NCI-H2196 treated with DMSO at 0.1 percent for 48 hours (cell line): Measurements from ENCODE around the gene CLASP2.
"Not testable (repeated sequence)": the region's sequence is repeated elsewhere in the genome, so short reads cannot be mapped to it uniquely, and the experiment has no call there.

Experiments
- DNase-seq: peaks from one replicate; lab custom pipeline; 2025; ENCODE audit not compliant: unreplicated experiment; lab: John Stamatoyannopoulos, UW

CLASP2 gene

GRCh38 chr3:33690341-33690740 is 27.7 kb downstream of the CLASP2 start:
- DNase-seq = no peak

DNA sequence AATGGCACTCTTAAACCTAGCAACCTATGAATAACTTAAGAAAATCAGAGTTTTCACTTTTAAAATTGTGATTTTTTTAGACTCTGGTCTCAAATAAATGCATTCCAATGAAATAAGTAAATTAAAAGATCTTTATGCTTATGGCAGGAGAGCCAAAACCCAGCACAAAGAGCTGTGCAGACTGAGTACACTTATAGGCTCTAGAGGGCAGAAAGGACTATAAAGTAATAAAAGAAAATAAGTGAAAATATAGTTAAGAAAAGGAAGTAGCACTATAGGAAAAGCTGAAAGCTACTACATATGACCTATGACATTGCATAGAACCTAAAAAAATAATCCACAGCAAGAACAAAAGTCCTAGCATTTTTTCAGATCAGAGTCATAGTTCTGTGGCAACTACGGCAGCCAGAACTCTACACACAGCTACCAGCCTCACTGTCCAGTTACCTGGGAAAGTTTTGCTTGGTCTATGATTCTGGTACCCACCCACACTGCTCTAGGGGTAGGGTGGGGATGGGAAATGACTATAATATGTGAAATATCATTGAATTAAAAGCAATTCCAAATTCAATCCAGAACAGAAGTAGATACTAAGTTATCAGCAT is 30.5 kb downstream of the CLASP2 start:
- DNase-seq = no peak

DNA sequence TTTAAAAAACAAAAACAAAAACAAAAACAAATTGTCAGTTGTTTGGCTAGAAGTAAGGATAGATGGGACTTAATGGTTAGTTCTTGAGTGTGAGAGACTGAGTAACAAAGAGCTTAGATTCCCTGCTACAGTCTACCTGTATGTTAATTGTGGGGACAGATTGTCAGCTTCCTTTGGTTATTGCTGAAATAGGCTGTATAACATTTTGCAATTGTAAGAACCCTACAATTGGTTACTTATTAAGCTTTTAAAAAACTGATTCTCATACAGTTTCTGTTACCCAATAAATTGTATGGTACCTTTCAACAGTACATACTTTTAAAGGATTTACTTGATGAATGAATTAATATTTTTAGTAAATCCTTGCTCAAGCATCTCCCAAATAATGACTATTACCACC is 35.3 kb downstream of the CLASP2 start:
- no peak for DNase-seq

- DNase-seq = no peak
Observed at GRCh38 chr3:33681667-33682066, 36.4 kb downstream of the CLASP2 start.

DNA sequence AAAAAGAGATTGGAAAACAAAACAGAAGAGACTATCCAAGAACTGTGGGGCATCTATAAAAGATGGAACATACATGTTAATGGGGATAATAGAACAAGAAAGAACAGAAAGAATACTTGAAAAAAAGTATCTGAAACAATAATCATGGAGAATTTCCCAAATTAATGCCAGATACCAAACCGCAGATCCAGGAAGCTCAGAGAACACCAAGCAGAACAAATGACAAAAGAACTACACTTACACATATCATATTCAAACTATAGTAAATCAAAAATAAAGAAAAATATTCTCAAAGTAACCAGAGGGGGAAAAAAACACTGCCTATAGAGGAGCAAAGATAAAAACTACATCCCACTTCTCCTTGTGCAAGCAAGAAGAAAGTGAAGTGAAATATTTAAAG is 40.0 kb downstream of the CLASP2 start:
- DNase-seq = no peak

GRCh38 chr3:33673436-33673835 is 44.6 kb downstream of the CLASP2 start:
- not testable (repeated sequence) for DNase-seq

DNA sequence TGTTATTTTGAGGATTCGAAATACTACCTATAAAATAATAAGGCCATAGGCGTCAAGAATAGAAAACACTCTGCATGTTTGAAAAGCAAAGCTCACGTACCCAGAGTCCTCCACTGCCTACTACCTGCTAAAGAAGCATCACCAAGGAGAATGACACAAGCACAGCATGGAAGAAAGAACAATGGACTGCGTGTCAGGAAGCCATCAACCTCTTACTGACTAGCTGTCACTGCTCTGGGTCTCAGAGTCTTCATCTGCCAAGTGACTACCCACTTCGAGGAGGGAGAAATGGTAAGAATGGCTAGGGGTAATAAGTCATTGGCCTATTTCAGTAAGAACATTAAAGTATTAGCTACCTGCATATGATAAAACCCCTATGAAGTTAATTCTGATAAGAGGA is 49.4 kb downstream of the CLASP2 start:
- DNase-seq = no peak

- DNase-seq = no peak
Observed at GRCh38 chr3:33665294-33665693, 52.8 kb downstream of the CLASP2 start.

- no peak for DNase-seq
Observed at GRCh38 chr3:33664195-33664594, 53.9 kb downstream of the CLASP2 start.

GRCh38 chr3:33663042-33663441 is 55.0 kb downstream of the CLASP2 start:
- DNase-seq = no peak

DNA sequence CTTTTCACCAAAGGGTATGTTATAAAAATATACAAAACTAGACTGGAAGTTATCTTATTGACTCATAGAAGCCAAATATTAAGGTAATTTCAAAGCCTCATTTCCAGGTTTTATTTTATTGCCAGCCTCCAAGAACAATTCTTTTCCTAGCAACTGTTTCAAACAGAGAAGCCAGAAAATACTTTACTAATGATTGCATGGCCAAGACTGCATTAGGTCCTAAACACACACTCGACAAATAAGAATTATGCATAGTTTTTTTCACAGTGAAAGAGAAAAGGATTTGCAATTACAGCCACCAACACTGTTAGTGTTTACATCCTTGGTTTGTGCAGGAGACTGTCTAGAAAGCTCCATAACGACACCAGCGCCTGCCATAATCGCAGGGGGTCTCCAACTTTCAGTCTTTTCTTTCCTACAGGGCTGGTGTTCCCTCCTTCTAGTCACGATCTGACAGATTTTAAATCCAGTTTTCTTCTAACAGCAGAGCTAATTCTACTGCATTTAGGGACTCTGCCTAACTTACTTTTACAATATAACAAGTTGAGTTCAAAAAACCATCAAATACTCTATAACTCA is 58.1 kb downstream of the CLASP2 start:
- no peak for DNase-seq

GRCh38 chr3:33658991-33659848 is 58.8 kb downstream of the CLASP2 start:
- DNase-seq = peak; percentile 41

DNA sequence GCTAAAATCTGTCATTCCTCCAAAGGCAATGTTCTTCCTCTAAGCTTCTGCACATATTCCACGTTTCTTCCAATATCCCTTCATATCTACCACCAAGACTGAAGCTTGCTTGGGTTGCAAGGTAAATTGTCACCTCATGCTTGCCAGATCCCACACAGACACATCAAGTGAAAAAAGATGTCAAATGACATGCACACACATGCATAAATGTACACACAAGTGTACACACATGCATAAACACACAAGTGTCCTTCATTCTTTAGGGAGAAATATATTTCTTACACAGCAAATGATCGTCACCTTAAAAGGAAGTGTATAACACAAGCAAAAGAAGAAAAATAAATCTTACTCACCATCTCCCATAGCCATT is 59.4 kb downstream of the CLASP2 start:
- no peak for DNase-seq

- no peak for DNase-seq
Observed at GRCh38 chr3:33658039-33658438, 60.0 kb downstream of the CLASP2 start.

DNA sequence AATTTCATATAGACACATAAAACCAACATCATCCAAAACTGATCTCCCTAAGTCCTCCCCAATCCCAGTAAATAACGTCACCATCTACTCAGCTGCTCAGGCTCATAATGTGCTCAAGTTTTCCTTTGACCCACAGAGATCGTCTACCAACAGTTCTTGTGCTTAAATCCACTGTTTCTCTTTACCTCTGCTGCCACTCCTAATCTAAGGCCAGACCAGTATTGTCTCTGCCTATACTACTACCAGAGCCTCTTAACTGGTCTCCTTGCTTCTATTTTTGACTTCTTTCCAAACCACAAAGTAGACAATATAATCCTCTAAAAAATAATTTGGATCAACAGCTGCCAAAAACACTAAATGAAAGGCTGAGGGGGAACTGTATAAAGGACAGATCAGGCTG is 65.3 kb downstream of the CLASP2 start:
- no peak for DNase-seq

GRCh38 chr3:33651101-33651500 is 67.0 kb downstream of the CLASP2 start:
- not testable (repeated sequence) for DNase-seq

GRCh38 chr3:33650495-33650894 is 67.6 kb downstream of the CLASP2 start:
- DNase-seq = no peak

DNA sequence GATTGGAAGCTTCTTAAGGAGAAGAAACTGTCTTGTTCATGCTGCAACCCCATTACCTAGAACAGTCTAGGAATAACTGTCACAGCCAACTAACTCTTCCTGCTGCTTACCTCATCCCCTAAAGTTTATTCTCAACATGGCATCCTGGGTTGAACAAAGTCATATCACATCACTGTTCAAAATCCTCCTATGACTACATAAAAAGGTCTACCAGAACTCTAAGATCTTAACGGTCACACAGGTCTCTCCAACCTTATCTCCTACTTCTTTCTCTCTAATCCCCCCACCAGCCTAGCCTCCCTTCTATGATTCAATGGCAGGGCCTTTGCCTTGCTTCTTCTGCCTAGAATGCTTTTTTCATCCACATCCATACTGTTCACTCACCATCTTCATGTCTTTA is 69.3 kb downstream of the CLASP2 start:
- DNase-seq = no peak

DNA sequence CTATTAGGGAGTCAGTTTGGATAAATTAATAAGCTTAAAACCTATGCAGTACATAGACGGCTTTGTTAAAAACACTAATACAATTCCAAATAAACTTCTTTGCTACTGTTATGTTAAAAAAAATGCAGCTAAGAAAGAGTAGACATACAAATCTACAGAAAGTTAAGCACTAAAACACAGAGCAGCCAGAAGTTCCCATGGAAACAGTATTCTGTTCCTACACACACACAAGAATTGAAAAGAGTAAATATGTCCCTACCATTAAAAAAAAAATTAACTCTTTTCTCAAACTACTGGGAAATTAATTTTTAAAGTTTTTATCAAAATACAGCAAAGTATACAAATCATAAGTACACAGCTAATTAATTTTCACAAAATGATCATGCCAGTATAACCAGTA is 71.6 kb downstream of the CLASP2 start:
- DNase-seq = no peak

DNA sequence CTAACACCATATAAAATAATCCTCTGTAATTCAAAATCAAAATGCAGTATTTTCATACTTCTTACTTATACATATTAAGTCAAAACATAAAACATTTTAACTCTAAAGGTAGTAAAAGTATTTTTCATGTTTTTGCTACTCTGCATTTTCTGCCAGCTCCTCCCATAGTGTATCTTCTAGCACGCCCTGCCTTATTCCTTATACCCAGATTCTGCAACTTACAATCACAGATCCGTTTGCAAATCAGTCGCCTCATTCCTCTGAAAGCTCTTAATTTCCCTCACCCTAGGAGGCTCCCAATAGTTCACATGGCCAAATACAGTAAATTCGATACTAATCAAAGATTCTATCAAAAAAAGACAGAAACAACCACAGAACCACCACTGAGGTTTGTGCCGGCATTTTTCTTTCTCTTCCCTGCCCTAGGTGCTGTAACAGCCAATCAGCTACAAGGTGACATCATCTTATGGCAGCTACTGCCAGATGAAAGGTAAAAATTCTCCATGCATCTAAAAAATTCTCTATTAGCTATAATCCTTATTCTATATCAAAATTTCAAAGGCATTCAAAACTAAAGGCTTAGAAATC is 72.9 kb downstream of the CLASP2 start:
- peak; percentile 26 for DNase-seq

- no peak for DNase-seq
Observed at GRCh38 chr3:33644582-33644981, 73.5 kb downstream of the CLASP2 start.

DNA sequence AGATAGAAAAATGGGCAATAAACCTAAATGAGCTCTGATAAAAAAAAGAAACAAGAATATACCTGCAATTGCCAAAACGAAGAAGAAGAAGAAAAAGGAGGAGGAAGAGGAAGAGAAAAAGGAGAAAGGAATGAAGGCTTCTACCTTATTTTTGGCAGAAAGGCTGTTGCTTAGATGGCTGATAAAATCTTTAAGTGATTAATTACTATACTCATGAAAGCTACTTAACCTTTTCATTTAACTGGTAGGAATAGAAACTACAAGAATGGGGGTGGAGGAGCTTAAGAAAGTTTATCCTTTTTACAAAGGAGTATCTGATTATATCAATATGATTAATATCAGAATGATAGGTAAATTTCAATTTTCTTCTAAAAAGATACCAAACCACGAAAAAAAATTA is 75.2 kb downstream of the CLASP2 start:
- DNase-seq = no peak
